ENCODE data around the gene KRT34. TPM values are rescaled to one million over a fixed set of nuclear protein-coding genes. Genes with fewer than 3 reads are reported as not detected.

Gene KRT34
- total RNA-seq, 1 experiment from 2014 or later = not detected

GRCh38 chr17:41333098-41333497 lies 49.0 kb downstream of the KRT34 start:
- DNase-seq (ENCODE audit: low spot score) = no peak

GRCh38 chr17:41332239-41332638 lies 49.9 kb downstream of the KRT34 start:
- DNase-seq (ENCODE audit: low spot score) = no peak

GRCh38 chr17:41331606-41332005 lies 50.5 kb downstream of the KRT34 start:
- DNase-seq (ENCODE audit: low spot score) = no peak

- peak; percentile 84 for DNase-seq (ENCODE audit: low spot score)
These were observed 52.7 kb downstream of the KRT34 start for GRCh38 chr17:41329279-41329948.

- DNase-seq (ENCODE audit: low spot score) = no peak
These were observed 53.9 kb downstream of the KRT34 start for GRCh38 chr17:41328207-41328606.

Other genes with a start within 250 kb of the KRT34 start
- not detected in 2 replicates for gene KRTAP4-6, start 241.8 kb downstream of the KRT34 start, total RNA-seq (2014; rRNA removed; shearing (Covaris generic))
- not detected in 2 replicates for gene KRTAP4-5, start 232.5 kb downstream of the KRT34 start, total RNA-seq (2014; rRNA removed; shearing (Covaris generic))
- gene KRTAP4-4, start 221.6 kb downstream of the KRT34 start, total RNA-seq (2014; rRNA removed; shearing (Covaris generic)) = not detected in 2 replicates
- not detected in 2 replicates for gene KRTAP4-3, start 214.1 kb downstream of the KRT34 start, total RNA-seq (2014; rRNA removed; shearing (Covaris generic))
- gene KRTAP4-2, start 204.1 kb downstream of the KRT34 start, total RNA-seq (2014; rRNA removed; shearing (Covaris generic)) = not detected in 2 replicates
- gene KRTAP4-1, start 197.4 kb downstream of the KRT34 start, total RNA-seq (2014; rRNA removed; shearing (Covaris generic)) = not detected in 2 replicates
- not detected in 2 replicates for gene KRTAP9-1, start 192.4 kb downstream of the KRT34 start, total RNA-seq (2014; rRNA removed; shearing (Covaris generic))
- not detected in 2 replicates for gene KRTAP9-2, start 155.7 kb downstream of the KRT34 start, total RNA-seq (2014; rRNA removed; shearing (Covaris generic))
- not detected in 2 replicates for gene KRTAP9-3, start 149.9 kb downstream of the KRT34 start, total RNA-seq (2014; rRNA removed; shearing (Covaris generic))
- gene KRTAP9-8, start 144.3 kb downstream of the KRT34 start, total RNA-seq (2014; rRNA removed; shearing (Covaris generic)) = not detected in 2 replicates
- not detected in 2 replicates for gene KRTAP9-4, start 132.6 kb downstream of the KRT34 start, total RNA-seq (2014; rRNA removed; shearing (Covaris generic))
- gene KRTAP9-9, start 126.9 kb downstream of the KRT34 start, total RNA-seq (2014; rRNA removed; shearing (Covaris generic)) = not detected in 2 replicates
- gene KRTAP9-6, start 116.9 kb downstream of the KRT34 start, total RNA-seq (2014; rRNA removed; shearing (Covaris generic)) = not detected in 2 replicates
- not detected in 2 replicates for gene KRTAP9-7, start 106.6 kb downstream of the KRT34 start, total RNA-seq (2014; rRNA removed; shearing (Covaris generic))
- gene KRTAP29-1, start 79.5 kb downstream of the KRT34 start, total RNA-seq (2014; rRNA removed; shearing (Covaris generic)) = not detected in 2 replicates
- not detected in 2 replicates for gene KRTAP16-1, start 73.0 kb downstream of the KRT34 start, total RNA-seq (2014; rRNA removed; shearing (Covaris generic))
- not detected in 2 replicates for gene KRTAP17-1, start 66.6 kb downstream of the KRT34 start, total RNA-seq (2014; rRNA removed; shearing (Covaris generic))
- not detected in 2 replicates for gene KRT33A, start 31.5 kb downstream of the KRT34 start, total RNA-seq (2014; rRNA removed; shearing (Covaris generic))
- gene KRT33B, start 12.5 kb downstream of the KRT34 start, total RNA-seq (2014; rRNA removed; shearing (Covaris generic)) = not detected in 2 replicates
- not detected in 2 replicates for gene KRT31, start 15.3 kb upstream of the KRT34 start, total RNA-seq (2014; rRNA removed; shearing (Covaris generic))
- not detected in 2 replicates for gene KRT37, start 42.3 kb upstream of the KRT34 start, total RNA-seq (2014; rRNA removed; shearing (Covaris generic))
- gene KRT38, start 58.7 kb upstream of the KRT34 start, total RNA-seq (2014; rRNA removed; shearing (Covaris generic)) = not detected in 2 replicates
- gene KRT32, start 85.1 kb upstream of the KRT34 start, total RNA-seq (2014; rRNA removed; shearing (Covaris generic)) = not detected in 2 replicates
- gene KRT35, start 98.8 kb upstream of the KRT34 start, total RNA-seq (2014; rRNA removed; shearing (Covaris generic)) = not detected in 2 replicates
- gene KRT36, start 107.6 kb upstream of the KRT34 start, total RNA-seq (2014; rRNA removed; shearing (Covaris generic)) = not detected in 2 replicates
- 35.5 and 45.8 TPM in 2 replicates for gene KRT13, start 123.3 kb upstream of the KRT34 start, total RNA-seq (2014; rRNA removed; shearing (Covaris generic))
- gene KRT15, start 136.6 kb upstream of the KRT34 start, total RNA-seq (2014; rRNA removed; shearing (Covaris generic)) = 14.1 and 15.9 TPM in 2 replicates
- gene KRT19, start 146.0 kb upstream of the KRT34 start, total RNA-seq (2014; rRNA removed; shearing (Covaris generic)) = 2,402 and 2,405 TPM in 2 replicates
- gene KRT9, start 189.8 kb upstream of the KRT34 start, total RNA-seq (2014; rRNA removed; shearing (Covaris generic)) = not detected in 2 replicates
- not detected in 2 replicates for gene KRT14, start 204.6 kb upstream of the KRT34 start, total RNA-seq (2014; rRNA removed; shearing (Covaris generic))
- gene KRT16, start 230.5 kb upstream of the KRT34 start, total RNA-seq (2014; rRNA removed; shearing (Covaris generic)) = 0.38 and 2.1 TPM in 2 replicates
- 286 and 297 TPM in 2 replicates for gene KRT17, start 242.3 kb upstream of the KRT34 start, total RNA-seq (2014; rRNA removed; shearing (Covaris generic))

Data from HT-29 (cell line).